DMS53 treated with DMSO at 0.1 percent for 48 hours (cell line): ENCODE data around the gene CMTM7.
"Not testable (repeated sequence)": the region's sequence is repeated elsewhere in the genome, so short reads cannot be mapped to it uniquely, and the experiment has no call there.

Experiments
- DNase-seq: peaks from one replicate; lab custom pipeline; 2025; ENCODE audit not compliant: unreplicated experiment; lab: John Stamatoyannopoulos, UW

The CMTM7 gene

GRCh38 chr3:32435911-32436815, 44.5 kb downstream of the CMTM7 start:
- no peak for DNase-seq

DNA sequence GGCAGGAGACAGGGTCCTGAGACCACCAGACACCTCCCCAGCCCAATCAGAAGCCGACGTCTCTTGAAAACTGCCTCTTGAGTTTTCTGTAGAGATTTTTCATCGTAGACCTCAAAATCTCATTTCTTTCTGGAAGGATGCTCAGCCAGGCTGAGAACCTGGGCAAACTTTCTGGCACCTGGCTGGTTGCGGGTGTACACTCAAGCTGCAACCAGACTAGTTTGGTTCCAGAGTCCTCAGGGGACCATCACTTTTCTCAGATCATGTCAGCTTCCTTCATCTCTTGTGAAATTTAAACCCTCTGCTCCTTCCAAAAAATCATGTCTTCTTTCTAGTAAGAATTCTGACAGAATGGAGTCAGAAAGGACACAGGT, 45.1 kb downstream of the CMTM7 start:
- no peak for DNase-seq

- DNase-seq: no peak
These were observed 46.2 kb downstream of the CMTM7 start for GRCh38 chr3:32437896-32438295.

- no peak for DNase-seq
These were observed 47.1 kb downstream of the CMTM7 start for GRCh38 chr3:32438596-32439344.

GRCh38 chr3:32439421-32439820, 47.8 kb downstream of the CMTM7 start:
- DNase-seq: not testable (repeated sequence)

- no peak for DNase-seq
These were observed 49.1 kb downstream of the CMTM7 start for GRCh38 chr3:32440611-32441350.

- no peak for DNase-seq
These were observed 51.1 kb downstream of the CMTM7 start for GRCh38 chr3:32442766-32443165.

GRCh38 chr3:32443478-32443877, 51.8 kb downstream of the CMTM7 start:
- no peak for DNase-seq

GRCh38 chr3:32447865-32448400, 56.3 kb downstream of the CMTM7 start:
- DNase-seq: no peak

DNA sequence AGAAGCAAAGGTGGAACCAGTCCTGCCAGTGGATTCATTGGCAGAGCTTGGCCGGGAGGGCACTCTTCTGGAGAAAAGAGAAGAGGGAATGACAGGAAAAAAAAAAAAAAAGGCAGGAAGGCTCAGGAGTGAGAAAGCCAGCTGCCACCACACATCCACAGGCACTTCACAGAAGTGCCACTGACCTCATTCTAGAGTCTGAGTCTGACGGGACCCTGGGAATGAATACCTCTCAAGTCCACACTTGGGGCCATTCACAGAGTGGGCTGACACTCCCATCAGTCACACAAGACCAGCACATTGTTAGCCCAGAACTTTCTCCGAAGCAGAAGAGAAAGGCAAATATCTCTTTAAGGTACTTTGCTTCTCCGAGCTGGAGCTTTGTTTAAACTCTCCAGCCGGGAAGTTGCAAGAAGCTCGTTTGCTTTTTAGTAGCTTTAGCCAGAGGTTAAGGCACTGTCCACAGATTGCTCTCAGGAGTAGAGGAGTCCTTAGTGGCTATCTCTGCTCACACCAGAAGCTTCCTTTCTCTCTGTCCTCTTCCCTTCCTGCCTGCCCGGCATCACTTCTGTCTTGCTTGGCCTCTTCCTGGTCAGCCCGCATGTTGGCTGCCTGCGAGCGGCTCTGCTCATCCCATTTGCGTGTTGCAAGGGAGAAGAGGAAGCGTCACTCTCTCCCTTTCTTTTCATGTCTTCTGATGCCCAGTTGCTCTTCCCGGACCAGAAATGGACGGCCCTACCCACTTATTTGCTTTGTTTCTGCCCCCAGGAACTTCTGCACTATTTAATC, 57.2 kb downstream of the CMTM7 start:
- no peak for DNase-seq

DNA sequence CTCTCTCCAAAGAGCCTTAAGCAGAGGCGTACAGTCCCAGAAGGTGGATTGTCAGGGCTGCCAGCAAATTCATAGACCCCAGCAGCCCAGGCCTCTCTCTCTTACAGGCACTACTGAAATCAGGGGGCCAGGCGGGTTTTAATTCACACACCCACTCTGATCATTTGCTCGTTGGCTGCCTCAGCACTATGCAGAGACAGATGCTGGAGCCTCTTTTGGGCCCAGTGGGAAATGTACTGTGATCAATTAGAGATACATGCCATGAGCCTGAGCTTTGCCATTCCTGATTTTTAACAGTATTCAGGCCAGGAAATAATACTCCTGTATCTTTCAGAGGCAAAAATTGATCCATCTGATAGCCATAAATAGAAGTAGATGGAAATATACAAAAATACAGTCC, 58.0 kb downstream of the CMTM7 start:
- no peak for DNase-seq

GRCh38 chr3:32450426-32450825, 58.8 kb downstream of the CMTM7 start:
- no peak for DNase-seq

DNA sequence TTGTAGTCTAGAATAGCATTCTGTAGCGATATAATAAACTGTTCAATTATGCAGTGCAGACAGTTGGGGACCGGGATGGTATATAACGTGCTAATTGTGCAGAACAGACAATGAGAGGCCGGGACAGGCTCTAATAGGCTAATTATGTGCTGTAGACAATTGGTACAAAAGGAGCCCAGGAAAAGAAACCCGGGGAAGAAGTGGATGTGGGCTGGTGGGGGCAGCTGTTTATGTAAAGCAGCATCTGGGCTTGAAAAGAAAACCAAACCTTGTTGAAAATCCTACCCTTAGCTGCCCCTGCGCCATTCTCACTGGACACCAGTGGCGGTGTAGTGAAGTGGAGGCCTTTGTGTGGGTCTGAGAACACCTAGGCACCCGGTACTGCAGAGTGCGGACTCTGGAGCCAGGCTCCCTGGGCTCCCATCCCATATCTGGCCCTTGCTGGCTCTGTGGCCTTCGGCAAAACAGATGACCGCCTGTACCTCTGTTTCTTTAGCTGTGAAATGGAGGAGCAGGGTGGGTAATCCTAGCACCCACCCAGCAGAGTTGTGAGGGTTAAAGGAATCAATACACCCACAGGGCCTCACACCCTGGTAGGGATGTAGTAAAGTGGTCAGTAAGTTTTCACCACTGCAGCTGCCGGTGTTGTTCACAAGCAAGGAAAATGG, 59.5 kb downstream of the CMTM7 start:
- no peak for DNase-seq

DNA sequence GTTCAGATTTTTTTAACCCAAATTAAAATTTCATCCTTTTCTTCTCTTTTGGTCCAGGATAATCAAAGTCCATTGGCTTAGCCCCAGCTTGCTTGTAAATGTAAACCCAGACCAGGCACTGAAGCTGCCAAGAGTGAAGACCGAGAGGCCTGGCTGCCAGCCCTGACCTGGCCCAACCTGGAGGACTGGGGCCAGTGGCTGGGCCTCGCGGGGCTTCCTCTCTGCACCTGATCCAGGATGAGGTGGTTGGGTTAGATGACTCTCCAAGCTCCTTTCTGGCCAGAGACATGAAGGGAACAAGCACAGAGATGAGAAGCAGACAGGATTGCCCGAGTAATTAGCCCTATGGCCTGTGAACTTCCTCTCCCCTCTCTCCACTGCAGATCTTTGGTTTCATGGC, 60.4 kb downstream of the CMTM7 start:
- DNase-seq: no peak

GRCh38 chr3:32453346-32453745, 61.7 kb downstream of the CMTM7 start:
- DNase-seq: no peak

- no peak for DNase-seq
These were observed 62.5 kb downstream of the CMTM7 start for GRCh38 chr3:32454111-32454510.

- DNase-seq: no peak
These were observed 63.3 kb downstream of the CMTM7 start for GRCh38 chr3:32454731-32455608.

DNA sequence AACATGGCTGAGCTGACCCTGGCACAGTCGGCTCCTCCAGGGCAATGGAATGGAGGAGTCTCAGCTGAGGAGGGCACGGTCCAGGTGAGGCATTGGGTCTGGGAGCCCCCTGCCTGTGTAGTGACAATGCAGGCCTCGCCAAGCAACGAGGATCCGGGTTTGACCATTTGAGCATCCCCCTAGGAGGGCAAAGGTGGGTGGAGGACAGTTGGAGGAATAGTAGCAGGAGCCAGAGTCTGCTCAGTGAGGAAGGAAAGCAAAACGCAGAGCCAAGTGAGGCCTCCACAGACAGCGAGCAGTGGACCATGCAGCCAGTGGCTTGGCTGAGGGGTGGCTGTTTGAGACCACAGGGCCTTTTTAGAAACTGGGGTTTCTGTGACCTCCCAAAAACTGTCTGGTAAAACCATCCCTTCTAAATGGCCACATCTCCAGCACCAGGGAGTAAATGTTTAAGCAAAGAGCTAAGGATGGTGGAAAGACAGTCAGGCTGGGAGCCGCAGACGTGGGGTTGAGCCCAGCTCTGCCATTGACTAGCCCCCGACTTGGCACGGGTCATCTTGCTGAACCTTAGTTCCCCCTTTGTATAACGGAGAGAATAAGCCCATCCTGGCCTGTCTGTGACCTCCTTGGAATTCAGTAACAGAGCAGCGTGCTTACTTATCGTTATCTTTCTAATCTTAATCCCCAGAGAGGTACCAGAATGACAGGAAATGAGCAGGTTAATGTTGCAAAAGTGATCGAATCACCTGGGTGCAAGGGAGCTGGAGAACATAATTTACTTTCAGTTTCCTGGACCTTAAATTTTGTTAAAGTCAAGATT, 64.2 kb downstream of the CMTM7 start:
- DNase-seq: no peak
